NCI-H2227 (cell line): Measurements from ENCODE around the gene SDCCAG8.

Source experiments
- DNase-seq: peaks from one replicate; lab custom pipeline; 2025; ENCODE audit not compliant: unreplicated experiment; lab: John Stamatoyannopoulos, UW

The SDCCAG8 gene

DNA sequence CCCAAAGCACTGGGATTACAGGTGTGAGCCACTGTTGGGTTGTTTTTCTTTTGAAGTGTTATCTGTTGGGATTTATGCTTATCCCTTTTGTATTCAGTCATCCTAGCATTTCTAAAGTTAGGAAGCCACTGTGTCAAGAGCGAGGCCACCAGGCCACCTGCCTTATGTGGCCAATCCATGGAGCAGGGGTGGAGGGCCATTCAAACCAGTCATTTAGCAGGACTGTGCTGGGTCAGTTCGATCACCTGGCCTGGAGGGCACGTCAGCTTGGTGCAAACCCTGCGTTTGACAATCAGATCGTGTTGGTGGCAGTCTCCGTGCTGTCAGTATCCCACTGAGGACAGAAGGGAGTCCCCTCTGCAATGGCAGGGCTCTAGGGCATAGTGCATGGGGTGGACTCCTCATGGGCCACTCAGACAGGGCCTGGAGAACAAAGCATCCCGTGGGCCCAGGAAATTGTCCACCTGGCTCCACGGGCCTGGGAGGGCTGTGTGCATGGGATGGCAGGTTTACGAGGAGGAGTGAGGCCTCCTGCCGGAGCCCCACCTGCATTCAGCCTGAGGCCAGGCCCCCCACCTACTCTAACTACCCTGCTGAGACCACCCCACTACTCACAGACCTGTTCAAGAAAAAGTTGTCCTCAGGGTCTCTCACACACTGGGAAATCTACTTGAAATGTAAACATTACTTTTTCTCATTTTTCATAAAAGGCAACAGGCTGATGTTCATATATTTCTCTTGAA, 242.3 kb downstream of the SDCCAG8 start:
- no peak for DNase-seq

DNA sequence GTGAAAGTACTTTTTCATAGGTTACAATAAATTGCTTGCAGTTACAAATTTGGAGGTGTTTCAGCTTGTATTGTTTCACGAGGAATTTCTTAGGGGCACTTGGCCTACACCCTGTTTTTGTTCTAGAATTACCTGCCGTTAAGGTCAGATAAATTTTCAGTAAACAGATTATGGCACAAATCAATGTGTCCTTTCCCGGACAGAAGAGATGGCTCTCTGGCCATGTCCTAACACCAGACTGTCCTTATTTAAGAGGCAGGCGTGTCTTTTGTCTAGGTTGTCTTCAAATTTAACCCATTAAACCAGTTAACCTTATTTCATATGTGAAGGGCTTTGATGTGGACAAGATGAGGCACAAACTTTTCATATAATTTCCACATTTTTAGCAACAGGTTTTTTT, 243.4 kb downstream of the SDCCAG8 start:
- DNase-seq = no peak

DNA sequence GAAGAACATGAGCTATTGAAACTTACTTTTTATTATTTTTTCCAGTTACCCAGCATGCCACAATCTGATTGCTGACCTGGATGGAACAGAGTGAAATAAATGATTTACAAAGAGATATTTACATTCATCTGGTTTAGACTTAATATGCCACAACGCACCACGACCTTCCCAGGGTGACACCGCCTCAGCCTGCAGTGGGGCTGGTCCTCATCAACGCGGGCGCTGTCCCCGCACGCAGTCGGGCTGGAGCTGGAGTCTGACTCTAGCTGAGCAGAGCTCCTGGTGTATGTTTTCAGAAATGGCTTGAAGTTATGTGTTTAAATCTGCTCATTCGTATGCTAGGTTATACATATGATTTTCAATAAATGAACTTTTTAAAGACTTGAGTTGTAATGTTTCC, 243.9 kb downstream of the SDCCAG8 start:
- DNase-seq = no peak

DNA sequence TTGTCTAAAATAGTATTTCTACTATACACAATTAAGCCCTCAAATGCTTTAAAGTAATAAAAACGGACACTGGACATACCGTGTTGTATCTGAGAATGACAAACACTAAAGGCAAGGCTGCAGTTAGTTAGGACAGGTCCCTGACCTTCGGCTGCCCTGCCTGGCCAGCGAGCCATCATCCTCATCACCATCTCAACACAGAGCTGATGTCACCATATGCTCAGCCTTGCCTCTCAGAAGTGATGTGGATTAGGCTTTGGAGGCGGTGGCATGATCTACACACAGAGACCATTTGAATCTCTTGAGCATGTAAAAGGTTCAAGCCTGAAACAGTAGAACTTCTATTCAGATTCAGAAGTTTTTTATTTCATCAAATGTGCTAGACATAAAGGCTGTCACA, 244.7 kb downstream of the SDCCAG8 start:
- no peak for DNase-seq

DNA sequence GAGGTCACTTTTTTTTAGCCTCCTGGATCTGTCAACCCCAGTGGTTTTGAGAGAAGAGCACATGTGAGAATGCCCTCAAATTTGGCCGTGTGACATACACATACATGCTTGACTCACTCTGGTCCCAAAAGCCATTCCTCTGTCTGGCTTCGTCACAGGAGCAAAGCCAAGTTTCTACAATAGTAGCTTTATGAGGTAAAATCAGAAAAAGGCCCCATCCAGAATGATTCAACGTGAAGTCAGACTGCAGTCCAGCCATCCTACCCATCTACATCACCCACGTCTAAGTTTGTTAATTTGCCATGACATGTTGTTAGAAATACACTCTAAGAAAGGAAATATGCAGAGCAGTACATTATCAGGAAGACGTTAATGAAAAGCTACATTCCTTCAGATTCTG, 245.2 kb downstream of the SDCCAG8 start:
- DNase-seq = no peak

DNA sequence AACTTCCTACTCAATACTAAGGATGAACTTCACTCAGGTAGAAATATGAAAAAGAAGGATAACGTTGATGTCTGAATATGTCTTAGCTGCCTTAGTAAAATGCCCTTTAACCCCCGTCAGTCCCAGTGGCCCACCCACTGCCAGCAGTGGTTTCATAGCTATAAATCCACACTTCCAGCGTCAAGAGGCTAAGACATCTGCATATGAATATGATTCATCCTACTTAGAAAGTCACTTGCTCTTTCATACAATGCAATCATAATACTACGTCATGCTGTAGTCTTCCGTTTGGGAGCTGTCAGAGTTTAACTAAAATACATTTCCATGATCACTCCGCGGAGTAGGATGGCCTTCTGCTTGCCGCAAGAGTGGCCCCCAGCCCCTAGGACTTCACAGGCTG, 247.3 kb downstream of the SDCCAG8 start:
- no peak for DNase-seq

DNA sequence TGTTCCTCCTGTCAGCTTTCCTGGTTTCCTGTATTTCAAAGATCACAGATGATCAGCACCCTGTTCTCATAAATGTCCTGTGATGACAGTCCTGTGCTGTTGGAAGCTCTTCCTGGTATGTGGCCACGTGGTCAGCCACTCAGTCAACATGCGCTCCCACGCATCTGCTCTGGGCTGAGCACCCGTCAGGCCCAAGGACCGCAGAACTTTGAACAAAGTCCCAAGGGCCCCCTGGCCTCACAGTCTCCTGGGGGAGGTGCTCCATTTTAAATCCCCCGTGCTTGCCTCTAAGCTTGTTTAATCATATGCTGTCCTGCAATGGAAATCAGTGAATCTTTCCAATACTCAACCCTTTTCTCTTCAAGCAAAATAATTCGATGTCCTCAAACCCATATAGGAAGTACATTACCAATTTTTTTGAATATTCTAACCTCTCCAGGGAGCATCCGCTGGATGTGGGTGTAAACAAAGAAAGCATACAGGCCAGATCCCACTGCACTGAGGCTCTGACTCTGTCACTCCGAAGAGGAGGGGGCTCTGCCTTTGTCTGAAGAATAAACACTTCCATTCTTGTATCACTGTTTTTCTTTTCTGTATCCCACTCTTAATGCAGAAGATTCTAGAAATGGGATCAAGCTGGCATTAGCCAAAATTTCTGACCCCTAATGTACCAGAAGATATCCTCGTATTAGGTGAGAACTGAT, 250.3 kb downstream of the SDCCAG8 start:
- no peak for DNase-seq

DNA sequence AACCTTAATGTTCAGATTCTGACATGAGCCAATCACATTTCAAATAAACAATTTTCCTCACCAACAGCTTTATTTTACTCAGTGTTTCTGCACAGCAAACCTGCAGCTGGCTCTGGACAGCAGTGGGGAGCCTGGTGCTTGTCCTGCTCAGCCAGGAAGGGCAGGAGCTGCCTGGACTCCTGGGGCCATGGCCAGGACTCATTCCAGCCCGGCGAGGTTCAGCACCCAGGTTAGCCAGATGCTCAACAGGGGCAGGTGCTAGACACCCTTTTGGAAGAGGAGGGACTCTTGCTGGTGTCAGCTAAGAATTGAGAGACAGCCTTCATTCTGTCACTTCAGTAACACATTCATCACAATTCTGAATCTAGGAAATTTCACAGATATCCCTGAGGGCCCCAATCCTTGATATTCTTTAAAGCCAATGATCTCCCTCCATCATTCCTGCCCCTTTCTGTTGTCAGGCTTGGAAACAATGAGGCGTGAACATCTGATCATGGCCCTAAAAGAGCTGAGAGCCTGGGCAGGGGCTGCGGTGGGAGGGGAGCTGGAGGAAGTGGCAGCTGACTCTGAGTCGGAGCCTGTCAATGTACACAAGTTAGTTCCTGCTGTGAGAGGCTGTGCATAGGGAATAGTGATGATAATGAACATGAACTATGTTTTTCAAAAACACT, 251.3 kb downstream of the SDCCAG8 start:
- no peak for DNase-seq

DNA sequence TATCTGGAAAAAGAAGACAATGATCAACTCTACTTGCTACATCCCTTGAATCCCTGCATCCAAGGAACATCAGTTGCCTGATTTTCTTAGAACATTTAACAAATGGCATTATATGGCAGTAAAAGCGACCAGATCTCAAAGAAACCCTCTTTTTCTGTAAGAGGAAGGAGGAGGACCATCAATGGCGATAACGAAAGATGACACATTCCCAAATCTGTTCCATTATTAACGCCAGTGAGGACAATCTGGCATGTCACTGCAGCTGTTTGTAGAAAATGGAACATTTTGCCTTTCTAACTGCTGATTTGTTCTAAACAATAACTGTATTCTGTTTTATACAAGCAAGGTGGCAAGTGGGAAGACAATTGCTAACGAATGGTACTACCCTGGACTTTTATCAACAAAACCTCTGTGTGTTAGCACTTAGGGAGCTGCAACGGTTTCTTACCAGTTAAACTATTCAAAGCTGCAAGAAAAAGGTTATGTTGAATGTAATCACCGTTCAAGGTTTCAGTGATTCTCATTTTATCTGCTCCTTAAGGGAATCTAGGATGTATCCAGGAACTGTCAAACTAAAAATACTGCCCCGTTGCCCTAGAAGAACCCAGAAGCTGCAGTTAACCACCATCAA, 251.9 kb downstream of the SDCCAG8 start:
- no peak for DNase-seq

DNA sequence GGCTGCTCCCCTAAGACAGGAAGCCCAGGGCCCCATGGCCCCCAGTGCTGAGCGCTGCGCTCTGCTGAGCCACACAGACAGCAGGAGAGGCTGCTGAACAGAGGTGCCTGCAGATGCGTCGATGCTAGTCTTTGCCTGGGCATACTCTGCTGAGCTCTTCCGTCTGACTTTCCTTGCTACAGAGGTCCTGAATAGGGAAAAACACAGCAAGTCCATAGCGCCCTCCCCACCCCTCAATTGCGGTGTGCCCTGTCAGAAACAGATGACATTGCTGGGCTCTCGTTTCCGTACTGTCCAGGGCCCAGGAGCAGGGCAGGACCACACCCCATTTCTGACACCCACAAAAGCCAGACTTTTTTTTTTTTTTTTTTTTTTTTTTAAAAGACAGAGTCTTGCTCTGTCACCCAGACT, 252.5 kb downstream of the SDCCAG8 start:
- DNase-seq = no peak

DNA sequence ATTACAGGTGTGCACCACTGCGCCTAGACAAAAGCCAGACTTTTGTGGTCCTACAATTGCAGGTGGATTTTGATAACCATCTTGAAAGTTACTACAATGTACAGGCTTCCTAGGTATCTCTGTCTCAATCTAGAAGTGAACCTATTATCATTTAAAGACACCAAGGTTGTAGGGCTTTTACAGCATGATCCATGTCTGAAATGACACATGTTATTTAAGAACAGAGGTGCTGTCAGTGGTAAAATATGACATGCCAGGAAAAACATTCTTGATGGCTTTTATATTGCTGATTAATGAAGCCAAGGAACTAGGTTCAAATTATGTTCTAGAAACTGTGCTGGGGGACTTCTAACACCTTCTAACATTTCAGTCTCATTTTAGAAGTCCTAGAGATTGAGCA, 253.1 kb downstream of the SDCCAG8 start:
- DNase-seq = no peak

DNA sequence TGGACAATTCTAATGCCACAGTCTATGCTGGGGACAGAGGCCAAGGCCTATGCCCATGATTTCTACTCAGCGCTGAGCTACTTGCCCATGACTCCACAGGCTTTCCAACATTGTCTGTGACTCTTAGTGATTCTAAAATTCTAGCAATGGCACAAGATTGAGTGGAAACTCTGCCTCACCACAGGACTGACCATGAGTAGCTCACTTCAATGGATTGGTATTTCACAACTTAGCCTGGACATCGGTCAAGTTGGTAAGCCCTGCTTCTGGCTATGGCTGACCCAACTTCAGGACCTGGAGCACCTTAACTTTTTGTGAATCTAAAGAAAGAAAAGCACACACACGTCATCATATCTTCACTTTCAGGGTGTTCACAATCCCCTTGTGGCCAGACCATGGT, 255.1 kb downstream of the SDCCAG8 start:
- DNase-seq = no peak

DNA sequence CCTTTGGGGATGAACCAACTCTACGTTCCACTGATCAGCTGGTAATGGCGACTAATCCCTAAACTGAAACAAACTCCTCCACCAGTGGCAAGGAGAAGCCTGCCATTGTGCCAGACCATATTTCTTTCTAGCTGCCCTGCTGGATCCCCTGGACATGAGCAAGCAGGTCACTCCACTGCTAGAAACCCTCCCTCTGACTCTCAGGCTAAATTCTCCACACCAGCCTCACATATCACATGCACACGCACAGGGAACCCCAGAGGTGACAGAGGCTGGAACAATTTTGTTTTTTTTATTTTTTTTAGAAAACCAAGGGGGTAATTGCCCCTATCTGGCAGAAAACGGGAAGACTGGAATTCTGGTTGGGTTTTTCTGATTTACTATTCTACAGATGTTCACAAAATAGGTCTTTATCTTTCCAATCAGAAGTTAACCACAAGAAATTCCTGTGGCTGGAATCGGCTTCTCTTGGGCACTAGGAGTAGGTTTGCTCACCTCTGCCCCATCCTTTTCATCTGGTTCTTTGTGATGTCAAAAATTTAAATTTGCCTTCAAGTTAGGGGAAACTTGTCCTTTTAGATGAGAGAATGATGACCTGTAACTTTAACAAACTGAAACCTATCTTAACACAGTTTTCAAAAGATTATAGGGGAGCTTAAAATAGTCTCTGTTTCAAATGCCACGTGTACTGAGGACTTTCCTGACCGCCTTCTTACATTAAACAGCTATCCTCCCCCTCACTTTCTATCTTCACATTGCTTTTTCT, 258.1 kb downstream of the SDCCAG8 start:
- DNase-seq = no peak

DNA sequence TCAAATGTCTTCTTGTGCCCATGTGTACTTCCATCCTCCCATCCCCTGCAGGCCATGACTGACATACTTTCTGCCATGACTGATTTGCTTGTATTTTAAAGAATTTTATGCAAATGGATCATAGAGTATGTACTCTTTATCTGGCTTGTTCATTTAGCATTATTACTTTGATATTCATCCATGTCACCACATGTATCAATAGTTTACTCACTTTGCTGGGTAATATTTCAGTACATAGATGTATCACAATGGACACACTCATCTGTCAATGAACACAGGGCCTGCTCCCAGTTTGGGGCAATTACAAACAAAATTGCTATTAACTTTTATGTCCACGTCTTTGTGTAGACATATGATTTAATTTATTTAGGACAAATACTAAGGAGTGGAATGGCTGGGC, 259.1 kb downstream of the SDCCAG8 start:
- no peak for DNase-seq

DNA sequence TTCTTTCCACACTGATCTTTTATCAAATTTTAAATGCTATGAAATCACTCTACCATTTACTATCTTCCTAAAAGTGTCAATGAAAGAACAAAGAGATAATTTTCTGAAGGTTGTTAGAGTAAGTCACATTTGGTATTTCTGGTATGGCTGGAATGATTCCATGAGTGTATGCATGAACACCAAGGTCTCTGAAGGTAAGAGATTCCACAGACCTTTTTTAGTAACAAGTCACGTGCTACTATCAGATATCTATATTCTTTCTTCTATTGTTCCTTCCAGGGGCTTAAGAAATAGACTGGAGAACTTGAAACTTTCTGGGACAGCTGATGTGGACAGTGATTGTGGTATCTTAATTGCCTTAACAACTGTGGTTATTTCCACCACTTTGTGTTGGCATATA, 265.0 kb downstream of the SDCCAG8 start:
- no peak for DNase-seq

DNA sequence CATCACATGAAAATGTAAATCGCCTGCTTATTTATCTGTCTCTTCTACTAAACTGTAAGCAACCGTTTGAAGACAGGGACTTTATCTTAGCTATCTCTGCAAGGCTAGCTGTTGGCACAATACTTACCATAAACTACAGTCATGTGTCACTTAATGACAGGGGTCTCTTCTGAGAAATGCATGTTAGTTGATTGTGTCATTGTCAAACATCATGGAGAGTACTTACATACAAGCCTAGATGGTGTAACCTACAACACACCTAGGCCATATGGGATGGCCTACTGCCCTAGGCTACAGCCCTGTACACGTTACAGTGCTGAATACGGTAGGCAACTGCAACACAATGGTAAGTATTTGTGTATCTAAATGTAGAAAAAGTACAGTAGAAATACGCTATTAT, 267.9 kb downstream of the SDCCAG8 start:
- no peak for DNase-seq

DNA sequence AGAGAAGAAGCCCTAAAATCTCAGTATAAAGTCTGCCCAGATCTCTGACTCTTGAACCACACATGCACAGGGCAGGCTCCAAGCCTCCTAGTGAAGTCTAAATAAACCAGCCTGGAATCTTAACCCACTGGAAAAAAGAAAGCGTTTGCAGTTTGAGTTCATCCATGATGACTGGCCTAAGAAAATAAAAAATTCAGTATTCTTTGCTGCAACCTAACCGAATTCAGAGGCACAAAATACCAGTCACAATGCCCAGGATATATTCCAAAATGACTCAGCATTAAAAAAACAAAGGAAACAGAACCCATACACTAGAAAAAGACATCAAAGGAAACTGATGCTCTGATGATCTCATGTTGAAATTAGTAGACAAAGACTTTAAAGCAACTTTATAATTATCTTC, 269.2 kb downstream of the SDCCAG8 start:
- no peak for DNase-seq

DNA sequence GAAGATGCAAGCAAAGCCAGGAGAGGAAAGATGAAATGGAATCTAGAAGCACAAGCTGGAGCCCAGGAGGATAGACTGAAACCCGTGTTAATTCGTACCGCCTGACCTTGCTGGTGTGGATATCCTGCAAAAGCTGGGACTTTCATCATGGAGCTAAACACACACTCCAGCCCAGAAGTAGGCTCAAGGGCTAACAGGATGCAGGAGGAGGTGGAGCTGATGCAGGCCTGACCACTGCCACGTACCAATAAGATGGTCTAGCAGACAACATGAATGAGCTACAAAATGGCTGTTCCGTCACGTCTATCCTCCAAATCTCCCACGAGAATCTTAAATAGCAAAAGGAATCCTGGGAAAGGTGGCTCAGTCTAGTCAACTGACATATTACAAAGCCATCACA, 270.3 kb downstream of the SDCCAG8 start:
- no peak for DNase-seq

DNA sequence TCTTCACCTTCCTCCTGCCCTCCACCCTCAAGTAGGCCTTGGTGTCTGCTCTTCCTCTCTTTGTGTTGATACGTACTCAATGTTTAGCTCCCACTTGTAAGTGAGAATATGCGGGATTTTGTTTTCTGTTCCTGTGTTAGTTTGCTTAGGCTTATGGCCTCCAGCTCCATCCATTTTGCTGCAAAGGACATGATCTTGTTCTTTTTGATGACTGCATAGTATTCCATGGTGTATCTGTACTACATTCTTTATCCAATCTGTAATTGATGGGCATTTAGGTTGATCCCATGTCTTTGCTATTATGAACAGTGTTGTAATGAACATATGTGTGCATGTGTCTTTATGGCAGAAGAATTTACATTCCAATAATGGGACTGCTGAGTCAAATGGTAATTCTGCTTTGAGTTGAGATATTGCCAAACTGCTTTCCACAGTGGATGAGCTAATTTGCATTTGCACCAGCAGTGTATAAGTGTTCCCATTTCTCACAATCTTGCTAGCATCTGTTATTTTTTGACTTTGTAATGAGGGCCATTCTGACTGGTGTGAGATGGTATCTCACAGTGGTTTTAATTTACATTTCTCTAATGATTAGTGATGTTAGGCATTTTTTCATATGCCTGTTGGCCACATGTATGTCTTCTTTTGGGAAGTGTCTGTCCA, 272.7 kb downstream of the SDCCAG8 start:
- DNase-seq = no peak

DNA sequence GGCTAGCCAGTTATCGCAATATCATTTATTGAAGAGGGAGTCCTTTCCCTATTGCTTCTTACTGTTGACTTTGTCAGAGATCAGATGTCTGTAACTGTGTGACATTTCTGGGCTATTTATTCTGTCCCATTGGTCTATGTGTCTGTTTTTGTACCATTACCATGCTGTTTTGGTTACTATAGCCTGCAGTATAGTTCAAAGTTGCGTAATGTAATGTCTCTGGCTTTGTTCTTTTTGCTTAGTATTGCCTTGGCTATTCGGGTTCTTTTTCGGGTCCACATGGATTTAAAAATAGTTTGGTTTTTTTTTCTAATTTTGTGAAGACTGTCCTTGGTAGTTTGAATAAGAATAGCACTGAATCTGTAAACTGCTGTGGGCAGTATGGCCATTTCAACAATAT, 273.7 kb downstream of the SDCCAG8 start:
- DNase-seq = no peak

DNA sequence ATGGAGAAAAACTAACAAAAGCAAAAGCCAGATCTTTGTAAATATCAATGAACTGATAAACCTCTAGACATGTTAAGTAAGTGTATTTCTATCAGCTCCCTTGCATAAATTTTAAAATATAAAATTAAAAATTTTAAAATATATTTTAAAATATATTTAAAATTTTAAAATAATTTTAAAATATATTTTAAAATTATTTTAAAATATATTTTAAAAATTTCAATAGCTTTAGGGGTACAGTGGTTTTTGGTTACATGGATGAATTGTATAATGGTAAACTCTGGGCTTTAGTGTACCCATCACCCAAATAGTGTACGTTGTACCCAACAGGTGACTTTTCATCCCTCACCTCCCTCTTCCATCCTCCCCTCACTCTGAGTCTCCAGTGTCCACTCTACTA, 279.2 kb downstream of the SDCCAG8 start:
- no peak for DNase-seq
